HepG2 (cell line): ENCODE data around the gene NKX6-2. TPM values are rescaled to one million over a fixed set of nuclear protein-coding genes. Genes with fewer than 3 reads are reported as not detected.

Experiments used
- ATAD3A ChIP-seq: sonication (generic); formaldehyde crosslinking; IDR thresholded peaks from 2 replicates; pipeline ENCODE4 v1.4.0; 2020; ENCODE audit warnings: missing genetic modification reagents
- ETS1 ChIP-seq: sonication (generic); formaldehyde crosslinking; IDR thresholded peaks from 2 replicates; pipeline ENCODE4 v1.4.0; 2020; ENCODE audit warnings: missing genetic modification reagents
- MTF2 ChIP-seq: sonication (generic); formaldehyde crosslinking; IDR thresholded peaks from 2 replicates; pipeline ENCODE4 v1.5.0; 2020; ENCODE audit warnings: missing genetic modification reagents, borderline replicate concordance
- ZNF292 ChIP-seq: sonication (generic); formaldehyde crosslinking; IDR thresholded peaks from 2 replicates; pipeline ENCODE4 v1.8.1; 2022; ENCODE audit warnings: mild to moderate bottlenecking, low read depth, missing genetic modification reagents, borderline replicate concordance
- polyA plus RNA-seq, 8 experiments: library from polyadenylated mRNA; depleted of rRNA in 3 of 8; stranded (reverse) in 7 of 8; unstranded in 1 of 8; fragments of >200 nt; fragmentation: Illumina TruSeq in 4 of 8; extraction: Trizol in 4 of 8; gene quantifications; 2 replicates each; pipeline versions ENCODE4 v1.2.1 to v1.2.3, GENCODE V29; 2011 to 2016; ENCODE audit warnings: low read depth in 4 of 8, missing spikeins in 1 of 8, mixed read lengths in 1 of 8; ENCODE audit not compliant: insufficient read depth in 1 of 8
- total RNA-seq, 5 experiments: library from RNA; depleted of rRNA; stranded (reverse); fragments of >200 nt; fragmentation: Illumina TruSeq; extraction: Trizol; gene quantifications; 2 replicates each; pipeline ENCODE4 v1.2.3, GENCODE V29; 2016; ENCODE audit warnings: low read depth in 1 of 5

NKX6-2 gene
- total and polyA plus RNA-seq, 2 of the 13 experiments (the other 11 are each of a cell fraction or from before 2014, with no cell fraction given): not detected

GRCh38 chr10:132733926-132734325, 52.0 kb downstream of the NKX6-2 start (continued):
- no peak for TF ChIP-seq MTF2 (CRISPR knock-in tag)
- no peak for TF ChIP-seq ATAD3A (CRISPR knock-in tag)
- TF ChIP-seq ETS1 (CRISPR knock-in tag): no peak
- TF ChIP-seq ZNF292 (CRISPR knock-in tag): no peak

Other genes starting within 250 kb of the NKX6-2 start
- gene INPP5A, start 248.4 kb downstream of the NKX6-2 start, total RNA-seq (2016; rRNA removed; fragmentation: Illumina TruSeq; extraction: Trizol): 37.9 and 46.8 TPM in 2 replicates
- gene INPP5A, start 248.4 kb downstream of the NKX6-2 start, polyA plus RNA-seq (2011; rRNA removed): 17.5 and 19.5 TPM in 2 replicates
- 0.74 and 0.84 TPM in 2 replicates for gene CFAP46, start 156.4 kb upstream of the NKX6-2 start, total RNA-seq (2016; rRNA removed; fragmentation: Illumina TruSeq; extraction: Trizol)
- 0.10 and 0.24 TPM in 2 replicates for gene CFAP46, start 156.4 kb upstream of the NKX6-2 start, polyA plus RNA-seq (2011; rRNA removed)